PC-3 (cell line): ENCODE measurements around the gene GCC1. TPM values are rescaled to one million over a fixed set of nuclear protein-coding genes. Genes with fewer than 3 reads are reported as not detected.

Source experiments
- ATAC-seq: fragments of 200-7000 bp; cut with Tn5 transposase; 2 replicates; pipeline ENCODE4 v1.9.1; 2020; ENCODE audit warnings: mild to moderate bottlenecking, moderate library complexity
- BruUV-seq: library from RNA; stranded (reverse); fragments of 400-500 nt; replicated peaks from 2 replicates; lab custom pipeline; 2021; lab: Mats Ljungman, UMichigan
- CTCF ChIA-PET: fragments of 300-600 bp; sonication (Branson Sonifier 250); formaldehyde crosslinking; loops from one replicate; lab custom pipeline; 2022; ENCODE audit warnings: antibody characterized with exemption; lab: Charles Lee
- POLR2A ChIA-PET: fragments of 300-600 bp; sonication (Branson Sonifier 250); formaldehyde crosslinking; loops from one replicate; lab custom pipeline; 2022; ENCODE audit warnings: antibody characterized with exemption; ENCODE audit not compliant: unreplicated experiment; lab: Charles Lee
- DNase-seq: peaks from one replicate; pipeline ENCODE4 v3.0.0-alpha.2; 2015
- H2AFZ ChIP-seq: fragments of 300-600 bp; sonication (generic); 2 replicates; pipeline ENCODE4 v1.6.0; 2016; ENCODE audit warnings: antibody characterized with exemption, low read length
- H3F3A ChIP-seq: fragments of 300-600 bp; sonication (generic); one replicate; pipeline ENCODE4 v1.6.0; 2017; ENCODE audit warnings: antibody characterized with exemption, low read length, control low read depth, mild to moderate bottlenecking; ENCODE audit not compliant: unreplicated experiment
- H3K27ac ChIP-seq: fragments of 300-600 bp; sonication (generic); 2 replicates; pipeline ENCODE4 v1.5.1; 2016; ENCODE audit warnings: mild to moderate bottlenecking, low read length
- H3K27me3 ChIP-seq: fragments of 300-600 bp; sonication (generic); 2 replicates; pipeline ENCODE4 v1.6.1; 2016; ENCODE audit warnings: low read length, mixed read lengths
- H3K36me3 ChIP-seq: fragments of 300-600 bp; sonication (generic); 2 replicates; pipeline ENCODE4 v1.6.1; 2016; ENCODE audit warnings: low read depth, mixed run types, low read length, mixed read lengths
- H3K4me1 ChIP-seq: fragments of 300-600 bp; sonication (generic); 2 replicates; pipeline ENCODE4 v1.5.1; 2016; ENCODE audit warnings: low read length; ENCODE audit not compliant: insufficient read depth
- H3K4me2 ChIP-seq: fragments of 300-600 bp; sonication (generic); 2 replicates; pipeline ENCODE4 v1.6.0; 2016; ENCODE audit warnings: low read length
- H3K4me3 ChIP-seq: fragments of 300-600 bp; sonication (generic); 2 replicates; pipeline ENCODE4 v1.5.1; 2016; ENCODE audit warnings: mild to moderate bottlenecking, low read length, mixed read lengths
- H3K79me2 ChIP-seq: fragments of 300-600 bp; sonication (generic); 2 replicates; pipeline ENCODE4 v1.6.1; 2017; ENCODE audit warnings: low read length, mixed read lengths
- H3K9ac ChIP-seq: fragments of 300-600 bp; sonication (generic); 2 replicates; pipeline ENCODE4 v1.6.0; 2016; ENCODE audit warnings: mild to moderate bottlenecking, low read length
- H3K9me2 ChIP-seq: fragments of 300-600 bp; sonication (generic); replicated peaks from 2 replicates; pipeline ENCODE4 v1.6.1; 2016; ENCODE audit warnings: mixed run types, low read length, mixed read lengths
- H3K9me3 ChIP-seq: fragments of 300-600 bp; sonication (generic); 2 replicates; pipeline ENCODE4 v1.6.1; 2016; ENCODE audit warnings: low read length, mixed read lengths
- H4K20me1 ChIP-seq: fragments of 300-600 bp; sonication (generic); 2 replicates; pipeline ENCODE4 v1.6.1; 2016; ENCODE audit warnings: low read length, mixed read lengths
- CTCF ChIP-seq: fragments of 300-600 bp; sonication (generic); conservative IDR thresholded peaks from 2 replicates; pipeline ENCODE4 v1.5.1; 2017; ENCODE audit warnings: antibody characterized with exemption, low read depth, mild to moderate bottlenecking, low read length
- EZH2 ChIP-seq: fragments of 300-600 bp; sonication (generic); IDR thresholded peaks from one replicate; pipeline ENCODE4 v1.6.1; 2017; ENCODE audit warnings: antibody characterized with exemption, mild to moderate bottlenecking, low read length; ENCODE audit not compliant: unreplicated experiment
- EZH2phosphoT487 ChIP-seq: fragments of 300-600 bp; sonication (generic); IDR thresholded peaks from 2 replicates; pipeline ENCODE4 v1.6.1; 2018; ENCODE audit warnings: mild to moderate bottlenecking, antibody characterized with exemption, low read length, borderline replicate concordance
- intact Hi-C: fragments of 100-400 bp; cut with micrococcal nuclease; formaldehyde crosslinking; loops from 2 replicates; pipeline ENCODE4 v1.9.0; 2023
- total RNA-seq: library from RNA; depleted of rRNA; stranded (reverse); fragments of >200 nt; gene quantifications from 2 replicates; pipeline ENCODE4 v1.2.3, GENCODE V29; 2014

Gene GCC1
- total RNA-seq, 1 experiment from 2014 or later, result 11.2 TPM

GRCh38 chr7:127566242-127566641 is 19.2 kb downstream of the GCC1 start:
- no peak overlapping the region for H3K27ac ChIP-seq
- no peaks in the 10 kb centered on the region for H3F3A ChIP-seq
- CTCF ChIA-PET, result no interaction called here
- no peak for ATAC-seq
- H3K9me3 ChIP-seq, result no peaks in the 10 kb centered on the region
- H3K4me2 ChIP-seq, result no peak overlapping the region
- no peaks in the 10 kb centered on the region for H3K9me2 ChIP-seq
- H4K20me1 ChIP-seq, result no peaks in the 10 kb centered on the region
- no peaks in the 10 kb centered on the region for H3K27me3 ChIP-seq
- no peak for DNase-seq
- intact Hi-C loops, result no loop called here
- no peaks in the 10 kb centered on the region for H3K79me2 ChIP-seq
- no peak overlapping the region for H3K4me3 ChIP-seq
- TF ChIP-seq EZH2phosphoT487 (no peak), EZH2 (no peak), CTCF (no peak)
- no peak overlapping the region for H2AFZ ChIP-seq
- H3K36me3 ChIP-seq, result no peaks in the 10 kb centered on the region
- H3K4me1 ChIP-seq, result 0 out of 2 replicates have a peak, but pooled peaks cover 10% of the 10 kb centered on the region
- no TSS peak for BruUV-seq
- no peak overlapping the region for H3K9ac ChIP-seq
- POLR2A ChIA-PET, result no interaction called here

- CTCF ChIA-PET, result interaction anchor here (0.6 to 1.0 kb wide), 5 partner anchors 20 to 652 kb away, joined by 3 to 10 read pairs (median 4); no protein-coding TSS in a partner anchor
- BruUV-seq, result no TSS peak
- H3K27me3 ChIP-seq, result no peaks in the 10 kb centered on the region
These were observed 27.6 kb downstream of the GCC1 start for GRCh38 chr7:127557803-127558202.

More at GRCh38 chr7:127557803-127558202, 27.6 kb downstream of the GCC1 start:
- TF ChIP-seq CTCF (no peak), EZH2phosphoT487 (no peak)
- no peak overlapping the region for H3K4me3 ChIP-seq
- no peaks in the 10 kb centered on the region for H3K36me3 ChIP-seq
- H3K4me1 ChIP-seq, result 0 out of 2 replicates have a peak, but pooled peaks cover 5% of the 10 kb centered on the region
- no peak overlapping the region for H3K9ac ChIP-seq
- DNase-seq (no peak), ATAC-seq (no peak)
- no peak overlapping the region for H3K4me2 ChIP-seq
- H3K27ac ChIP-seq, result no peak overlapping the region
- no peaks in the 10 kb centered on the region for H3K79me2 ChIP-seq
- H2AFZ ChIP-seq, result no peak overlapping the region
- no peaks in the 10 kb centered on the region for H3K9me3 ChIP-seq
- H4K20me1 ChIP-seq, result no peaks in the 10 kb centered on the region
- H3F3A ChIP-seq, result no peaks in the 10 kb centered on the region
- H3K9me2 ChIP-seq, result no peaks in the 10 kb centered on the region
- POLR2A ChIA-PET, result no interaction called here
- intact Hi-C loops, result no loop called here
